ENCODE measurements around the gene CD1B. TPM values are rescaled to one million over a fixed set of nuclear protein-coding genes. Genes with fewer than 3 reads are reported as not detected.

The CD1B gene
- total and polyA plus RNA-seq, 2 experiments from 2014 or later = not detected

- no peaks in the 10 kb centered on the region for H3K4me1 ChIP-seq (ENCODE audit: insufficient read depth)
- H3K27ac ChIP-seq (ENCODE audit: low read depth) = no peak overlapping the region
- no peaks in the 10 kb centered on the region for H3K27me3 ChIP-seq (ENCODE audit: insufficient read depth)
- no peak overlapping the region for H3K4me2 ChIP-seq
- Mint-ChIP-seq H3K9me3 (peaks cover 4% of the 10 kb centered on the region), H3K36me3 (ENCODE audit: low read depth) (peaks cover 4% of the 10 kb centered on the region; the same call in 2 of the 3 replicates), H3K4me1 (no peaks in the 10 kb centered on the region; the same call in 2 of the 3 replicates), H3K27ac (no peak overlapping the region), H3K27me3 (ENCODE audit: insufficient read depth, low read depth, poor library complexity) (no peaks in the 10 kb centered on the region), H3K4me3 (no peak overlapping the region)
- no peak overlapping the region for H3K4me3 ChIP-seq
- no peaks in the 10 kb centered on the region for H3K9me2 ChIP-seq (ENCODE audit: insufficient read depth)
- TF ChIP-seq CTCF (conservative IDR thresholded peaks at IDR 0.05; ENCODE audit: low read depth in 2 of 2) (no peak), ZNF114 (CRISPR knock-in tag; IDR thresholded peaks at IDR 0.05) (no peak), ETS1 (IDR thresholded peaks at IDR 0.05) (no peak), POLR2AphosphoS5 (IDR thresholded peaks at IDR 0.05; ENCODE audit: low read depth) (no peak), STAT1 (IDR thresholded peaks at IDR 0.05; ENCODE audit: unreplicated experiment) (no peak), ZNF462 (CRISPR knock-in tag; IDR thresholded peaks at IDR 0.05) (no peak), EZH2phosphoT487 (IDR thresholded peaks at IDR 0.05; ENCODE audit: unreplicated experiment) (no peak), ZNF331 (CRISPR knock-in tag; IDR thresholded peaks at IDR 0.05; ENCODE audit: low read depth) (no peak), JUNB (IDR thresholded peaks at IDR 0.05; ENCODE audit: unreplicated experiment) (no peak), EZH2 (IDR thresholded peaks at IDR 0.05; ENCODE audit: low read depth, unreplicated experiment) (no peak)
- no peak for DNase-seq (ENCODE audit: low spot score)
- H3K36me3 ChIP-seq (ENCODE audit: insufficient read depth) = no peaks in the 10 kb centered on the region
- ATAC-seq = no peak
- H3K79me2 ChIP-seq (replicated peaks; ENCODE audit: insufficient read depth) = no peaks in the 10 kb centered on the region
- no peaks in the 10 kb centered on the region for H4K20me1 ChIP-seq (replicated peaks; ENCODE audit: insufficient read depth)
- H2AFZ ChIP-seq = no peak overlapping the region
- H3F3A ChIP-seq (replicated peaks; ENCODE audit: low read depth) = no peaks in the 10 kb centered on the region
These were observed 6.9 kb downstream of the CD1B start for GRCh38 chr1:158324395-158324794.

All from GM23338 (cell line).